ENCODE measurements around the gene CDYL2. TPM values are rescaled to one million over a fixed set of nuclear protein-coding genes. Genes with fewer than 3 reads are reported as not detected.

Gene CDYL2
- total RNA-seq, 4 donors from 2014 or later, result 2.2 to 5.7 (median 3.2) TPM

DNA sequence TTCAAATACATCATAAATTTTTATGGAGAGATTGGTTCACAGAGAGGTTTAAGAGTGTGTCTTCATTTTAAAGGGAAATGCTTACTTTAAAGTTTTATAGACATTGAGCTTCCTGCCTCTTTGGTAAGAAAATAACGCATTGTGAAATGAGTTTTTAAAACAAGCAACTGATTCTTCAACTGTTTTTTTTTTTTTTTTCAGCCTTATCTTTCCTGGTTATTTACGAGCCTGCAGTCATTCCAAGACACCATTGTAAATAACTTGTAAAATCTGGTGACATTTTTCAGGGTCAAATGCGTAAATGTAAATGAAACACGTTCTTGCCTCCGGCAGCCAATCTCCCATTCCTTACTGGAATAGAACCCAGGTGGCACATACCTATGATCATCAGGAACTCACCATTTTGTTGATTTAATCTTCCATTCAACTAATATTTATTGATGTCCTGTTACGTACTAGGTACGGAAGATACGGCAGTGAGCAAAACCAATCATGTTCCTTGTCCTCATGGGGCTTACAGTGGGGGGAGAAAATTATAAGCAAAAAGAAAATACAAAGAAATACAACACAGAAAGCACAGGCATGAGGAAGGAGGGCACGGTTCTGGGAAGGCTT, 33.2 kb upstream of the CDYL2 start:
- H3K27ac ChIP-seq, result no peak overlapping the region
- H3K4me3 ChIP-seq, result no peak overlapping the region
- WGBS, 2 donors, result 54 to 58% methylated on average over 9 of the region's 9 CpGs
- no peak for DNase-seq (ENCODE audit: low spot score in 2 of 2)
- no peaks in the 10 kb centered on the region for H3K4me1 ChIP-seq
- H3K27me3 ChIP-seq, result no peaks in the 10 kb centered on the region
- no peaks in the 10 kb centered on the region for H3K36me3 ChIP-seq
- TF ChIP-seq, protein P1, sequence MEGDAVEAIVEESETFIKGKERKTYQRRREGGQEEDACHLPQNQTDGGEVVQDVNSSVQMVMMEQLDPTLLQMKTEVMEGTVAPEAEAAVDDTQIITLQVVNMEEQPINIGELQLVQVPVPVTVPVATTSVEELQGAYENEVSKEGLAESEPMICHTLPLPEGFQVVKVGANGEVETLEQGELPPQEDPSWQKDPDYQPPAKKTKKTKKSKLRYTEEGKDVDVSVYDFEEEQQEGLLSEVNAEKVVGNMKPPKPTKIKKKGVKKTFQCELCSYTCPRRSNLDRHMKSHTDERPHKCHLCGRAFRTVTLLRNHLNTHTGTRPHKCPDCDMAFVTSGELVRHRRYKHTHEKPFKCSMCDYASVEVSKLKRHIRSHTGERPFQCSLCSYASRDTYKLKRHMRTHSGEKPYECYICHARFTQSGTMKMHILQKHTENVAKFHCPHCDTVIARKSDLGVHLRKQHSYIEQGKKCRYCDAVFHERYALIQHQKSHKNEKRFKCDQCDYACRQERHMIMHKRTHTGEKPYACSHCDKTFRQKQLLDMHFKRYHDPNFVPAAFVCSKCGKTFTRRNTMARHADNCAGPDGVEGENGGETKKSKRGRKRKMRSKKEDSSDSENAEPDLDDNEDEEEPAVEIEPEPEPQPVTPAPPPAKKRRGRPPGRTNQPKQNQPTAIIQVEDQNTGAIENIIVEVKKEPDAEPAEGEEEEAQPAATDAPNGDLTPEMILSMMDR (IDR thresholded peaks at IDR 0.05), result no peak
- TF ChIP-seq POLR2A (IDR thresholded peaks at IDR 0.05) (no peak), EP300 (IDR thresholded peaks at IDR 0.05) (no peak)
- H3K9me3 ChIP-seq, result peaks cover 0 to 17% (median 0%) of the 10 kb centered on the region in 4 donors

DNA sequence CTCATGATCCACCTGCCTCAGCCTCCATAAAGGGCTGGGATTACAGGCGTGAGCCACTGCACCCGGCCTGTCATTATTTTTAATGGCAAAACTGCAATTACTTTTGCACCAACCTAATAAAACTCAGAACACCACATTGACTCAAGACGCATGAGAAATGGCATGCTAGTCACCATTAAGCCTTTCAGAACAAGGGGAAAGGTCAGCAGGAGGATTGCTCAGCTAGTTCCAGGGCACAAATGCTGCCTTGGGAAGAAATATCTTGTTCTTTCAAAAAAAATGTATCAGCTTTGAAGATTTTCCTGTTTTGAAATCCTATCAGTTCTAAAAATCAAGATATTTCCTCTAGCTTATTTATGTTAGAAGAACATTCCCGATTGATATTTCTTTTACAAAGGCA, 32.4 kb upstream of the CDYL2 start:
- WGBS, 2 donors, result 33 to 42% methylated on average over 4 of the region's 4 CpGs
- TF ChIP-seq EP300 (IDR thresholded peaks at IDR 0.05), result no peak
- TF ChIP-seq, protein P1 (IDR thresholded peaks at IDR 0.05), result no peak
- no peak for TF ChIP-seq POLR2A (IDR thresholded peaks at IDR 0.05)
- DNase-seq (ENCODE audit: low spot score in 2 of 2), result no peak
- Histone ChIP-seq H3K27ac (no peak overlapping the region), H3K4me1 (no peaks in the 10 kb centered on the region), H3K27me3 (no peaks in the 10 kb centered on the region), H3K4me3 (no peak overlapping the region), H3K36me3 (no peaks in the 10 kb centered on the region), H3K9me3 (peaks cover 0 to 16% (median 0%) of the 10 kb centered on the region in 4 donors)

DNA sequence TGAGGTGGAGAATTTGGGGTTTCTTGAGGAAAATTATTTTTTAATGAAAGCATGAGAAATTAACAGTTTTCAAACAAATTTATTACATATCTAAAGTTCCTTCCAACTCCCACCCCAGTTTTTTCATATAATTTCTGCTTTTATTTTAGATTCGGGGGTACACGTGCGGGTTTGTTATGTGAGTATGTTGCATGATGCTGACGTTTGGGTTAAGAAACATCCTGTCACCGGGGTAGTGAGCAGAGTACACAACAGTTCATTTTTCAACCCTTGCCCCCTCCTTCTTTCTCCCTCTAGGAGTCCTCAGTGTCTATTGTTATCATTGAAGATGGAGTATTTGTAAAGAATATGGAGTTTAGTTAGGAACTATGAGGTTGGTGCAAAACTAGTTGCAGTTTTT, 31.8 kb upstream of the CDYL2 start:
- H3K4me1 ChIP-seq, result no peaks in the 10 kb centered on the region
- TF ChIP-seq, protein P1 (IDR thresholded peaks at IDR 0.05), result no peak
- TF ChIP-seq POLR2A (IDR thresholded peaks at IDR 0.05), result no peak
- TF ChIP-seq EP300 (IDR thresholded peaks at IDR 0.05), result no peak
- 52 to 59% methylated on average over 5 of the region's 5 CpGs for WGBS, 2 donors
- no peaks in the 10 kb centered on the region for H3K27me3 ChIP-seq
- no peak overlapping the region for H3K27ac ChIP-seq
- no peaks in the 10 kb centered on the region for H3K36me3 ChIP-seq
- no peak for DNase-seq (ENCODE audit: low spot score in 2 of 2)
- no peak overlapping the region for H3K4me3 ChIP-seq
- H3K9me3 ChIP-seq, result peaks cover 0 to 10% (median 0%) of the 10 kb centered on the region in 4 donors

DNA sequence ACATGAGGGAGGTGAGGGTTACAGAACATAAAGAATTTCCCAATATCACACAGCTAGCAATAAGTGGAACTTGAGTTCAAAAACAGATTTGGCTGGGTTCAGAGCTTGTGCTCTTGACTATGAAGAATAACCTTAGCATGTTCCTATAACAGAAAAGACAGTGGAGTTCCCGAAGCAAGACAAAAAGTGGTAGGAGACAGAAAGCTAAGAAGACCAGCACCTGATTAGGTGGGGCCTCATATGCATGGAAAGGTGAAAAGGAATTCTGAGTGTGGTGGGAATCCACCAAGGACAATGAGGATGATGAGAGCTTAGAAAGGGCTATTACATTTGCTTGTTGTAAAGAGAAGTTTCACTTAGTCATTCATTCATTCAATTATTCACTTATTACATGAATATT, 26.6 kb upstream of the CDYL2 start:
- WGBS, 2 donors, result 89 to 91% methylated on average over 1 of the region's 1 CpG
- Histone ChIP-seq H3K4me1 (no peaks in the 10 kb centered on the region), H3K27ac (no peak overlapping the region), H3K27me3 (no peaks in the 10 kb centered on the region), H3K4me3 (no peak overlapping the region), H3K9me3 (peaks cover 0 to 3% (median 0%) of the 10 kb centered on the region in 4 donors), H3K36me3 (no peaks in the 10 kb centered on the region)
- TF ChIP-seq POLR2A (IDR thresholded peaks at IDR 0.05) (no peak), EP300 (IDR thresholded peaks at IDR 0.05) (no peak)
- TF ChIP-seq, protein P1 (IDR thresholded peaks at IDR 0.05), result no peak
- DNase-seq (ENCODE audit: low spot score in 2 of 2), result no peak

DNA sequence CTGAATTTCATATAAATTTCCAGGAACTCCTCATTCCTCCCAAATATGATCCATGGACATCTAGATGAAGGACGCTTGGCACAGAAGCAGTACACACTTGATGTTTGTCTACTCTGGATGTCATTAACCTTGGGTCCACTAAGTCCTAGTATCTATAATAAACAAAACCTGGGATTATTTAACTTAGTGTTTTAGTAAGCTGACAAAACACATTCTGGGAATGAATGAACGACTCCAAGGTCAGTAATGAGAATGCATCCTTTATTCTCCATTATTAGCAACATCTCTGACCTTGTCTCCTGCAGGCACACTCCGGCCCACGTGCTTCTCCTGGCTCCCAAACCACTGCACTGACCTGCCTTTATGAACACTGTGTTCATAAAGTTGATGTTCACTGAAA, 24.1 kb upstream of the CDYL2 start:
- no peaks in the 10 kb centered on the region for H3K27me3 ChIP-seq
- no peak for DNase-seq (ENCODE audit: low spot score in 2 of 2)
- H3K36me3 ChIP-seq, result no peaks in the 10 kb centered on the region
- TF ChIP-seq EP300 (IDR thresholded peaks at IDR 0.05) (no peak), POLR2A (IDR thresholded peaks at IDR 0.05) (no peak)
- TF ChIP-seq, protein P1 (IDR thresholded peaks at IDR 0.05), result no peak
- WGBS, 2 donors, result 26 to 44% methylated on average over 4 of the region's 4 CpGs
- no peak overlapping the region for H3K4me3 ChIP-seq
- H3K4me1 ChIP-seq, result no peaks in the 10 kb centered on the region
- peaks cover 0 to 13% (median 0%) of the 10 kb centered on the region in 4 donors for H3K9me3 ChIP-seq
- no peak overlapping the region for H3K27ac ChIP-seq
